SU-DHL-6 (cell line): ENCODE results near the gene RALB.

Experiments used
- H2AFZ ChIP-seq: fragments of 200-600 bp; sonication (generic); 2 replicates; pipeline ENCODE4 v1.6.1; 2014; ENCODE audit warnings: low read depth, mild to moderate bottlenecking, moderate library complexity, mixed read lengths, antibody characterized with exemption, low read length; ENCODE audit not compliant: severe bottlenecking
- H3F3A ChIP-seq: fragments of 200-600 bp; shearing (Covaris generic); 2 replicates; pipeline ENCODE4 v1.6.0; 2016; ENCODE audit warnings: antibody characterized with exemption, mild to moderate bottlenecking; ENCODE audit not compliant: insufficient read depth
- H3K27ac ChIP-seq: fragments of 200-600 bp; sonication (generic); 2 replicates; pipeline ENCODE4 v1.5.1; 2016; ENCODE audit warnings: low read depth, mild to moderate bottlenecking, low read length, moderate library complexity, mixed read lengths
- H3K27me3 ChIP-seq: fragments of 200-600 bp; sonication (generic), shearing (Covaris generic); 2 replicates; pipeline ENCODE4 v1.6.0; 2014; ENCODE audit warnings: mild to moderate bottlenecking, low read length
- H3K36me3 ChIP-seq: fragments of 200-600 bp; sonication (generic); 2 replicates; pipeline ENCODE4 v1.6.1; 2014; ENCODE audit warnings: mild to moderate bottlenecking, low read length, mixed read lengths
- H3K4me2 ChIP-seq: fragments of 300-600, 200-600 bp; shearing (Covaris generic), sonication (generic); 2 replicates; pipeline ENCODE4 v1.6.0; 2014; ENCODE audit warnings: low read length, low read depth, mild to moderate bottlenecking; ENCODE audit not compliant: poor library complexity, severe bottlenecking
- H3K4me3 ChIP-seq: fragments of 200-600 bp; sonication (generic); 2 replicates; pipeline ENCODE4 v1.5.1; 2014; ENCODE audit warnings: antibody characterized with exemption, low read length, mild to moderate bottlenecking, mixed read lengths; ENCODE audit not compliant: insufficient read depth, poor library complexity, severe bottlenecking
- H3K79me2 ChIP-seq: fragments of 200-600 bp; sonication (generic); 2 replicates; pipeline ENCODE4 v1.6.1; 2014; ENCODE audit warnings: mild to moderate bottlenecking, low read length, moderate library complexity; ENCODE audit not compliant: insufficient read depth
- H3K9ac ChIP-seq: fragments of 200-600 bp; sonication (generic); 2 replicates; pipeline ENCODE4 v1.7.0; 2014; ENCODE audit warnings: mild to moderate bottlenecking, low read length
- H3K9me2 ChIP-seq: fragments of 200-600 bp; sonication (generic); replicated peaks from 2 replicates; pipeline ENCODE4 v1.6.1; 2014; ENCODE audit warnings: low read length; ENCODE audit not compliant: insufficient read depth
- H3K9me3 ChIP-seq: fragments of 200-600 bp; sonication (generic); 2 replicates; pipeline ENCODE4 v1.6.1; 2014; ENCODE audit warnings: low read length, mixed read lengths; ENCODE audit not compliant: insufficient read depth
- H4K20me1 ChIP-seq: fragments of 200-600 bp; sonication (generic); 2 replicates; pipeline ENCODE4 v1.6.1; 2014; ENCODE audit warnings: low read depth, mild to moderate bottlenecking, antibody characterized with exemption, low read length, moderate library complexity, mixed read lengths
- CTCF ChIP-seq: fragments of 200-600 bp; sonication (generic); IDR thresholded peaks from one replicate; pipeline ENCODE4 v1.5.1; 2017; ENCODE audit warnings: antibody characterized with exemption, mild to moderate bottlenecking, low read length, moderate library complexity; ENCODE audit not compliant: insufficient read depth, poor library complexity, severe bottlenecking
- EZH2phosphoT487 ChIP-seq: fragments of 200-600 bp; sonication (generic), shearing (Covaris generic); conservative IDR thresholded peaks from 2 replicates; pipeline ENCODE4 v1.6.1; 2018; ENCODE audit warnings: mild to moderate bottlenecking, antibody characterized with exemption, low read length, moderate library complexity, mixed read lengths

RALB gene

GRCh38 chr2:120303177-120303576 is 50.5 kb downstream of the RALB start:
- Histone ChIP-seq H4K20me1 (no peaks in the 10 kb centered on the region), H3K4me2 (no peak overlapping the region), H3K79me2 (no peaks in the 10 kb centered on the region), H3K27me3 (no peaks in the 10 kb centered on the region), H3K9me2 (no peaks in the 10 kb centered on the region), H3K4me3 (no peak overlapping the region), H3F3A (no peaks in the 10 kb centered on the region), H2AFZ (no peak overlapping the region), H3K9me3 (no peaks in the 10 kb centered on the region), H3K27ac (no peak overlapping the region), H3K9ac (no peak overlapping the region), H3K36me3 (no peaks in the 10 kb centered on the region)
- TF ChIP-seq CTCF (no peak), EZH2phosphoT487 (no peak)

GRCh38 chr2:120305296-120305695 is 52.6 kb downstream of the RALB start:
- no peaks in the 10 kb centered on the region for H3K79me2 ChIP-seq
- no peak overlapping the region for H3K27ac ChIP-seq
- H3K9me3 ChIP-seq: no peaks in the 10 kb centered on the region
- no peaks in the 10 kb centered on the region for H3K27me3 ChIP-seq
- H3K4me3 ChIP-seq: no peak overlapping the region
- H3K4me2 ChIP-seq: no peak overlapping the region
- H3K9me2 ChIP-seq: no peaks in the 10 kb centered on the region
- H3K9ac ChIP-seq: no peak overlapping the region
- TF ChIP-seq EZH2phosphoT487 (no peak), CTCF (no peak)
- no peaks in the 10 kb centered on the region for H3K36me3 ChIP-seq
- H2AFZ ChIP-seq: no peak overlapping the region
- H3F3A ChIP-seq: peaks cover 11% of the 10 kb centered on the region; the same call in 1 of the 2 replicates
- H4K20me1 ChIP-seq: no peaks in the 10 kb centered on the region

GRCh38 chr2:120305937-120306490 is 53.4 kb downstream of the RALB start:
- Histone ChIP-seq H3K4me2 (no peak overlapping the region), H3K27me3 (no peaks in the 10 kb centered on the region), H3K9me2 (no peaks in the 10 kb centered on the region), H3K79me2 (no peaks in the 10 kb centered on the region), H2AFZ (no peak overlapping the region), H3K4me3 (no peak overlapping the region), H3K36me3 (no peaks in the 10 kb centered on the region), H3K9ac (no peak overlapping the region), H3F3A (peaks cover 14% of the 10 kb centered on the region; the same call in 1 of the 2 replicates), H3K27ac (no peak overlapping the region), H4K20me1 (no peaks in the 10 kb centered on the region), H3K9me3 (no peaks in the 10 kb centered on the region)
- TF ChIP-seq CTCF (no peak), EZH2phosphoT487 (no peak)
